SH-SY5Y (cell line): Measurements from ENCODE around the gene DCDC1.

Experiments
- GATA2 ChIP-seq: IDR thresholded peaks from 2 replicates; pipeline ENCODE4 v1.6.1; 2011; ENCODE audit warnings: mild to moderate bottlenecking, low read depth, low read length
- GATA3 ChIP-seq: IDR thresholded peaks from 2 replicates; pipeline ENCODE4 v1.6.1; 2011; ENCODE audit warnings: low read depth, mild to moderate bottlenecking, low read length, moderate library complexity

- TF ChIP-seq GATA3 (no peak), GATA2 (no peak)
These were observed 44.8 kb upstream of the DCDC1 start for GRCh38 chr11:31414338-31414737.
